Measurements from ENCODE around the gene CADM1.

DNA sequence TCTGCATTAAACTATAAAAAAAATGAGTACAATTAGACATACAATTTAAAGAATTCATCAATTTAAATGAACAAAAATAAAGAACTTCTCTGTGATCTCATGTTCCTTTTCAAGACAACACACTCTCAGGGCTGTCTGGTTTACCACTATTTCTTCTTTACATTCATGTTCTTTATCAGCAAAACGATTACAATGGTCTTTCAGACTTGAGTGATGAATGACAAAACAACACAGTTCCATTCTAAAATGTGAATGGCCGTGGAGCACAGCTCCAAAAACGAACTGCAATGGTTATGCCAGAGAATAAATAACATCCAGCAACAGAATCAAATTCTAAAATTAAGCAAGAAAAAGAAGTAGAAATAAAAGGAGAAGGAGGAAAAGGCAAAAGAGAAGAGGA lies 113.1 kb downstream of the CADM1 start:
- TF ChIP-seq, protein P1, sequence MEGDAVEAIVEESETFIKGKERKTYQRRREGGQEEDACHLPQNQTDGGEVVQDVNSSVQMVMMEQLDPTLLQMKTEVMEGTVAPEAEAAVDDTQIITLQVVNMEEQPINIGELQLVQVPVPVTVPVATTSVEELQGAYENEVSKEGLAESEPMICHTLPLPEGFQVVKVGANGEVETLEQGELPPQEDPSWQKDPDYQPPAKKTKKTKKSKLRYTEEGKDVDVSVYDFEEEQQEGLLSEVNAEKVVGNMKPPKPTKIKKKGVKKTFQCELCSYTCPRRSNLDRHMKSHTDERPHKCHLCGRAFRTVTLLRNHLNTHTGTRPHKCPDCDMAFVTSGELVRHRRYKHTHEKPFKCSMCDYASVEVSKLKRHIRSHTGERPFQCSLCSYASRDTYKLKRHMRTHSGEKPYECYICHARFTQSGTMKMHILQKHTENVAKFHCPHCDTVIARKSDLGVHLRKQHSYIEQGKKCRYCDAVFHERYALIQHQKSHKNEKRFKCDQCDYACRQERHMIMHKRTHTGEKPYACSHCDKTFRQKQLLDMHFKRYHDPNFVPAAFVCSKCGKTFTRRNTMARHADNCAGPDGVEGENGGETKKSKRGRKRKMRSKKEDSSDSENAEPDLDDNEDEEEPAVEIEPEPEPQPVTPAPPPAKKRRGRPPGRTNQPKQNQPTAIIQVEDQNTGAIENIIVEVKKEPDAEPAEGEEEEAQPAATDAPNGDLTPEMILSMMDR (conservative IDR thresholded peaks at IDR 0.05 in 1 of 2, IDR thresholded peaks at IDR 0.05 in 1 of 2; ENCODE audit: extremely low read depth in 1 of 2, insufficient read depth in 1 of 2, low read depth in 1 of 2, low read length in 2 of 2) = no peak
- TF ChIP-seq EZH2 (IDR thresholded peaks at IDR 0.05; ENCODE audit: borderline replicate concordance, low read length) = no peak
